Fibroblast of peridontal ligament (primary cell): Measurements from ENCODE around the gene IQCK.

Experiments
- DNase-seq: peaks from one replicate; pipeline ENCODE4 v3.0.0-alpha.2; 2010; ENCODE audit errors: extremely low read depth

Gene IQCK

GRCh38 chr16:19860166-19861041 is 142.3 kb downstream of the IQCK start:
- peak; percentile 63 for DNase-seq

- DNase-seq: no peak
Measured at GRCh38 chr16:19861133-19861532, 143.1 kb downstream of the IQCK start.

GRCh38 chr16:19861811-19862327 is 143.8 kb downstream of the IQCK start:
- no peak for DNase-seq

- no peak for DNase-seq
Measured at GRCh38 chr16:19863990-19864389, 145.9 kb downstream of the IQCK start.

- no peak for DNase-seq
Measured at GRCh38 chr16:19864566-19864965, 146.5 kb downstream of the IQCK start.

GRCh38 chr16:19868421-19868820 is 150.3 kb downstream of the IQCK start:
- no peak for DNase-seq

- DNase-seq: no peak
Measured at GRCh38 chr16:19871721-19872120, 153.7 kb downstream of the IQCK start.

- DNase-seq: no peak
Measured at GRCh38 chr16:19872179-19872863, 154.2 kb downstream of the IQCK start.

GRCh38 chr16:19872935-19873334 is 154.9 kb downstream of the IQCK start:
- no peak for DNase-seq

GRCh38 chr16:19874026-19874425 is 156.0 kb downstream of the IQCK start:
- no peak for DNase-seq

- no peak for DNase-seq
Measured at GRCh38 chr16:19874851-19875546, 156.9 kb downstream of the IQCK start.

- no peak for DNase-seq
Measured at GRCh38 chr16:19875900-19876299, 157.8 kb downstream of the IQCK start.

- no peak for DNase-seq
Measured at GRCh38 chr16:19876501-19877059, 158.5 kb downstream of the IQCK start.

- no peak for DNase-seq
Measured at GRCh38 chr16:19878757-19879156, 160.7 kb downstream of the IQCK start.

- no peak for DNase-seq
Measured at GRCh38 chr16:19879241-19879792, 161.2 kb downstream of the IQCK start.

GRCh38 chr16:19881028-19881427 is 163.0 kb downstream of the IQCK start:
- DNase-seq: no peak

GRCh38 chr16:19881783-19882182 is 163.7 kb downstream of the IQCK start:
- no peak for DNase-seq

GRCh38 chr16:19882186-19882585 is 164.1 kb downstream of the IQCK start:
- no peak for DNase-seq

GRCh38 chr16:19882646-19883045 is 164.6 kb downstream of the IQCK start:
- no peak for DNase-seq

- DNase-seq: peak; percentile 24
Measured at GRCh38 chr16:19883296-19883965, 165.4 kb downstream of the IQCK start.

GRCh38 chr16:19883966-19884485 is 166.0 kb downstream of the IQCK start:
- DNase-seq: no peak
